ENCODE data around the gene ENDOV. TPM values are rescaled to one million over a fixed set of nuclear protein-coding genes. Genes with fewer than 3 reads are reported as not detected.

The ENDOV gene
- total RNA-seq, 1 donor from 2014 or later = 30.7 TPM

DNA sequence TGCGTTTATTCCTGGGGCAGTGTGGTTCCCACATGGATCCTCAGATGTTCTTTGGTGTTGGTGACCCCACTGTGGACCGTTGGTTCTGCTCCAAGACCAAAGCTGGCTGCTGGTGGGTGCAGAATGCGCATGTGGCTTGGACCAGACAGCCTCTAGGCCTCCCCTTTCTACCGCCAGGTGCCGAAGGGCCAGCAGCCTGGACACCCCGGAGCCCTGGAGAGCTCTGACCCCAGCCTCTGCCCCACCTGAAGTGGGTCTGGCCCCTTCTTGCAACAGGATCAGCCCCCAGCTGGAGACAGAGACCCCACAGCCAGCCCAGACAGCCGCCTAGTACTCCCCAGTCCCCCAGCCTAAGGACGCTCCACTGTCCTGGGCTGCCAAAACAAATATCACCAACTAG is 43.0 kb downstream of the ENDOV start:
- H3K36me3 Mint-ChIP-seq = no peaks in the 10 kb centered on the region
- TF ChIP-seq, protein P1, sequence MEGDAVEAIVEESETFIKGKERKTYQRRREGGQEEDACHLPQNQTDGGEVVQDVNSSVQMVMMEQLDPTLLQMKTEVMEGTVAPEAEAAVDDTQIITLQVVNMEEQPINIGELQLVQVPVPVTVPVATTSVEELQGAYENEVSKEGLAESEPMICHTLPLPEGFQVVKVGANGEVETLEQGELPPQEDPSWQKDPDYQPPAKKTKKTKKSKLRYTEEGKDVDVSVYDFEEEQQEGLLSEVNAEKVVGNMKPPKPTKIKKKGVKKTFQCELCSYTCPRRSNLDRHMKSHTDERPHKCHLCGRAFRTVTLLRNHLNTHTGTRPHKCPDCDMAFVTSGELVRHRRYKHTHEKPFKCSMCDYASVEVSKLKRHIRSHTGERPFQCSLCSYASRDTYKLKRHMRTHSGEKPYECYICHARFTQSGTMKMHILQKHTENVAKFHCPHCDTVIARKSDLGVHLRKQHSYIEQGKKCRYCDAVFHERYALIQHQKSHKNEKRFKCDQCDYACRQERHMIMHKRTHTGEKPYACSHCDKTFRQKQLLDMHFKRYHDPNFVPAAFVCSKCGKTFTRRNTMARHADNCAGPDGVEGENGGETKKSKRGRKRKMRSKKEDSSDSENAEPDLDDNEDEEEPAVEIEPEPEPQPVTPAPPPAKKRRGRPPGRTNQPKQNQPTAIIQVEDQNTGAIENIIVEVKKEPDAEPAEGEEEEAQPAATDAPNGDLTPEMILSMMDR (conservative IDR thresholded peaks at IDR 0.05) = no peak
- H3K9me3 Mint-ChIP-seq = no peaks in the 10 kb centered on the region
- H3K27ac Mint-ChIP-seq = no peak overlapping the region
- H3K4me1 Mint-ChIP-seq (ENCODE audit: unreplicated experiment) = peaks cover 12% of the 10 kb centered on the region
- H3K27me3 Mint-ChIP-seq = peaks cover 44% of the 10 kb centered on the region
- DNase-seq (ENCODE audit: extremely low spot score, unreplicated experiment) = no peak
- H3K4me3 Mint-ChIP-seq = no peak overlapping the region

DNA sequence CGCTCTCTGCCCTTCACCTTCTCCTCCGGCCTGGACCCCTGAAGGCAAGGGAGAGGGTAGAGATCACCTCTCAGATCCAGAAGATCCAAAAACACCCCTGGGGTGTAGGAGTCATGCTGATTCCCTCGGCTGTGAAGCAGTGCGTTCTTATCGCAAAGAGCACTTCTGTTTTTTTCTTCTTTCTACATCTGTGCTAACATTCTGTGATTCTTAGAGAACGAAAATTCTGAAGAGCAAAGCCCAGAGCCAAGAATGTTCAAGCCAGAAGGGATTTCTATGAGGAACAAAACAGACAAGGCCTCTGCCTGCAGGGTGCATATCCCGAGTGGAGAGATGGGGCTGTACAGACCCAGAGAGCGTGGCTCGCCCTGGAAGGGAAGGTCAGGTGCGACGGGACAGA is 44.3 kb downstream of the ENDOV start:
- DNase-seq (ENCODE audit: extremely low spot score, unreplicated experiment) = no peak
- Mint-ChIP-seq H3K4me1 (ENCODE audit: unreplicated experiment) (peaks cover 4% of the 10 kb centered on the region), H3K4me3 (no peak overlapping the region), H3K27me3 (peaks cover 44% of the 10 kb centered on the region), H3K27ac (no peak overlapping the region), H3K36me3 (no peaks in the 10 kb centered on the region), H3K9me3 (no peaks in the 10 kb centered on the region)
- TF ChIP-seq, protein P1 (conservative IDR thresholded peaks at IDR 0.05) = no peak

DNA sequence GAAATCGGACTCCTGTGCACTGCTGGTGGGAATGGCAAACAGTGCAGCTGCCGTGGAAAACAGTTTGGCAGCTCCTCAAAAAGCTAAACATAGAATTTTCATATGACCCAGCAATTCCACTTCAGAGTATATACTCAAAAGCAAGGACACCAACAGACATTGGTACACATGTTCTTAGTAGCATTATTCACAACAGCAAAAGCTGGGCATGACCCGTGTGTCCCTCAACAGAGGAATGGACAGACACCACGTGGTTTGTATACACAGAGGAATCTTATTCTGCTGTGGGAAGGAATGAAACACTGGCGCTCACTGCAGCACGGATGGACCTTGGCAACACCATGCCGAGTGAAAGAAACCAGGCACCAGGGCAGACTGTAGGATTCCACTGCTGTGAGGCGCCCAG is 45.5 kb downstream of the ENDOV start:
- H3K9me3 Mint-ChIP-seq = no peaks in the 10 kb centered on the region
- no peaks in the 10 kb centered on the region for H3K36me3 Mint-ChIP-seq
- H3K27me3 Mint-ChIP-seq = peaks cover 52% of the 10 kb centered on the region
- no peak overlapping the region for H3K4me3 Mint-ChIP-seq
- H3K4me1 Mint-ChIP-seq (ENCODE audit: unreplicated experiment) = peaks cover 4% of the 10 kb centered on the region
- TF ChIP-seq, protein P1 (conservative IDR thresholded peaks at IDR 0.05) = no peak
- H3K27ac Mint-ChIP-seq = no peak overlapping the region
- DNase-seq (ENCODE audit: extremely low spot score, unreplicated experiment) = no peak

DNA sequence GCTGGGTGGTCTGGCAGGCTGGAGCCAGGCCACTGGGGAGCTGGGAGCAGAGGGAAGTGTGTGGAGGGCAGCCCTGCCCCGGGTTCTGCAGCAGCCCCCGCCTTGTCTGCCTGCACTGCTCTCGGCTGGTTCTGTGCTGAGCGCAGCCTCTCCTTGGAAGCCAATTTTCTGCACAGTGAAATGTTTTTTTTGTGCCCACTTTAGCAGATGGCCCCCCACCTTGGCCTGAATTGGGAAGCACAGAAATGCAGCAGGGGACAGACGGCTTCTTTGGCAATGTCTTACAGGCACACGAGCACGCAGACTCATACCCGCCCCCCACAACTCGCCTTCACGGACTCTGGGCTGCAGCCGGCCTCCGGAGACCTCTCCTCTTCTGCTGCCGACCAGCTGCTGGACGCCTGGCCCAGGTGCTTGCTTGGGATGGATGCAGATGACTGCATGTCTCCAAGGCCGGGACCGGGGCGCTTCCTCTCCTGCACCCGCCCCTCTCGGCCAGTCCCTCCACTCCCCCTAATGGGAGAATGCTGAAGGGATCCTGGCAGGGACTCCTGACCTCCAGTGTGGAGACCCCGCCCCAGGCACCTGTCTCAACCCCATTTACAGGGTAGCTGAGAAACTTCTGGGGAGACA is 46.7 kb downstream of the ENDOV start:
- Mint-ChIP-seq H3K9me3 (no peaks in the 10 kb centered on the region), H3K27me3 (peaks cover 62% of the 10 kb centered on the region), H3K4me3 (no peak overlapping the region), H3K36me3 (no peaks in the 10 kb centered on the region), H3K4me1 (ENCODE audit: unreplicated experiment) (no peaks in the 10 kb centered on the region), H3K27ac (no peak overlapping the region)
- TF ChIP-seq, protein P1 (conservative IDR thresholded peaks at IDR 0.05) = no peak
- no peak for DNase-seq (ENCODE audit: extremely low spot score, unreplicated experiment)

DNA sequence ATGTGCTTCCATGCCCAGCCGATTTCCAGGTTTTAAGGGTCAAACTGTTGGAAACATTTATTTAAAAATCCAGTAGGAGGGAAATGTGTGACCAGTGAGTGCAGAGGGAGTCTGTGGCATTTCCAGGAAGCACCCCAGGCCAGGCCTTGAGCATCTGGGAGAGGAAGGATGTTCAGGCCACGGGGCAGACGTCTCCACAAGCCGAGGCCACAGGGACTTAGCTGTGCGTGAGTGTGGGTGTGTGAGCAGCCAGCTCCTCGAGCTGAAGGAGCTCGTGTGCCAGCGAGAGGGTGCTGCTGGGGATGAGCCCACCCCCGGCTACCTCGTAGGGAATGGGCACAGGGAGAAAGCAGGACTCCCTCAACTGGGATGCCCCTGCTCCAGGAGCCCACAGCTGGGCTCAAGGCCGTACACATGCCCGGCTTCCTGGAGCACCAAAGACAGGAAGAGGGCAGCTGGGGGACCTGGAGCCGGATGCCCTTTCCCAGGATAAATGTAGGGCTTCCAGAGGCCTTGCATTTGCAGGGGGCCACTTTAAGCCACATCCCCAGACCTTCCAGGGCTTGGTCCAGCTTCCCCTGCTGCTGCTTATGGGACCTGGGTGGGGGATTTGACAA is 48.9 kb downstream of the ENDOV start:
- no peak overlapping the region for H3K4me3 Mint-ChIP-seq
- no peaks in the 10 kb centered on the region for H3K36me3 Mint-ChIP-seq
- H3K4me1 Mint-ChIP-seq (ENCODE audit: unreplicated experiment) = no peaks in the 10 kb centered on the region
- H3K27me3 Mint-ChIP-seq = peaks cover 70% of the 10 kb centered on the region
- DNase-seq (ENCODE audit: extremely low spot score, unreplicated experiment) = no peak
- H3K27ac Mint-ChIP-seq = no peak overlapping the region
- no peaks in the 10 kb centered on the region for H3K9me3 Mint-ChIP-seq
- TF ChIP-seq, protein P1 (conservative IDR thresholded peaks at IDR 0.05) = no peak
